ENCODE data around the gene SEPTIN10.

GRCh38 chr2:109594246-109594885, 19.4 kb downstream of the SEPTIN10 start:
- TF ChIP-seq CTCF (IDR thresholded peaks at IDR 0.05) (no peak), POLR2A (IDR thresholded peaks at IDR 0.05) (no peak)
